T-helper 9 cell (primary cell): ENCODE results near the gene ICAM3.

Experiments used
- DNase-seq: peaks from one replicate; pipeline ENCODE4 v3.0.0-alpha.2; 2020

ICAM3 gene

DNA sequence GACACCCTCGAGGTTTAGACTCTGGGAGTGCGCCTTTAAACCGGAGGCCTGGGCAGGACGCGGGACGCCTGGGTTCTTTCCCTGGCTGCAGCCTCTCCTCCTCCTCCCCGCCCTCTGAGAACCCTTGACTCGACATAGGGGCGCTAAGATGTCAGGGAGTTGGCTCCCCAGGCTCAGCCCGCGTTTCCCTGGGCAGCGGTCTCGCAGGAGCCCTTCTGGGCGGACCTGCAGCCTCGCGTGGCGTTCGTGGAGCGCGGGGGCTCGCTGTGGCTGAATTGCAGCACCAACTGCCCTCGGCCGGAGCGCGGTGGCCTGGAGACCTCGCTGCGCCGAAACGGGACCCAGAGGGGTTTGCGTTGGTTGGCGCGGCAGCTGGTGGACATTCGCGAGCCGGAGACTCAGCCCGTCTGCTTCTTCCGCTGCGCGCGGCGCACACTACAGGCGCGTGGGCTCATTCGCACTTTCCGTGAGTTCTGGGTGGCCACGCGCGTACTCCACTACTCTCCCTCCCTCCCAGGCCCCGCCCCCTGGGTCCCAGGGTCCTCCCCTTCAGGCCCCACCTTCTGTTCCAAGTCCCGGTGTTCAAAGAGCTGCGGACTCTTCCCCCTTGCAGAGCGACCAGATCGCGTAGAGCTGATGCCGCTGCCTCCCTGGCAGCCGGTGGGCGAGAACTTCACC lies 48.4 kb downstream of the ICAM3 start:
- DNase-seq, result peak; percentile 34

DNA sequence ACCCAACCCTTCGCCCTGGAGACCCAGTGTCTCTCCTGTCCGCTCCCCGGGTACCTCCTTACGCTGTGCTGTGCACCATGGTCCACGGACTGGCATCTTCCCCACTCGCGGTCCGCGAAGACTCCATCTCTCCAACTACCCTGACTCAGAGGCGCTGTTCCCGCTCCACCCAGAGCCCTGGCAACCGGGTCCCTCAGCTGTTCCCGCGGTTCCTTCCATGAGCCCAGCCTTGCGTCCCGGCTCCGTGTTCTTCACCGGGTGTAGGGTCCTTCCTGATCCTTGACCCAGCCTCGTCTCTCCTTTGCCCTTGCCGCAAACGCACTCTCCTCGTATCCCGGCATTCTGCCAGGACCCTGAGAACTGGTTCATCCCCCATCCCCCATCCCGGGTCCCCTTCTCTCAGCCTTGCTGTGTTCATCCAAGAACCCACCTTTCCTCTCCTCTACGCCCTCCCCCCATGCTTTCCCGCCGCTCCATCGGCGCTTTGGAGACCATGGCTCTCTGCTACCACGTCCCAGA lies 49.0 kb downstream of the ICAM3 start:
- no peak for DNase-seq

DNA sequence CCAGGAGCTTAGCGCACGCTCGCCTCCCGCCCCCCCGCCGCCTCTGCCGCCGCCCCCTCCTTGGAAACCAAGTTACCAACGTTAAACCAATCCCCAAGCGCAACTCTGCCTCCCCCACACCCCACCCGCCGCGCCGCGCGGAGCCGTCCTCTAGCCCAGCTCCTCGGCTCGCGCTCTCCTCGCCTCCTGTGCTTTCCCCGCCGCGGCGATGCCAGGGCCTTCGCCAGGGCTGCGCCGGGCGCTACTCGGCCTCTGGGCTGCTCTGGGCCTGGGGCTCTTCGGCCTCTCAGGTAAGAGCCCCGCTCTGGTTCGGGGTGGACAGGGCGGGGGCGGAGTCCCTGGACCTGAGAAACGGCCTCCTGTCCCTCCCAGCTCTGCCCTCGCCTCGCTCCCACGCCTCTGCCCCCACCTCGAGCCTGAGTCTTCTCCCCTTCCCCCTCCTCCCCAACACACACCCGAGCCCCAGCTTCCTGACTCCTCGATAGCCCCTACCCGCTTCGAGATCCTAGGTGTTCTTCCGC lies 49.5 kb downstream of the ICAM3 start, which contains the start of gene ICAM5:
TSS of gene ICAM5 (plus strand) at position 117 of the 521 bp plus-strand sequence. CDS start at position 209, 92 bp downstream.
- DNase-seq, result no peak

DNA sequence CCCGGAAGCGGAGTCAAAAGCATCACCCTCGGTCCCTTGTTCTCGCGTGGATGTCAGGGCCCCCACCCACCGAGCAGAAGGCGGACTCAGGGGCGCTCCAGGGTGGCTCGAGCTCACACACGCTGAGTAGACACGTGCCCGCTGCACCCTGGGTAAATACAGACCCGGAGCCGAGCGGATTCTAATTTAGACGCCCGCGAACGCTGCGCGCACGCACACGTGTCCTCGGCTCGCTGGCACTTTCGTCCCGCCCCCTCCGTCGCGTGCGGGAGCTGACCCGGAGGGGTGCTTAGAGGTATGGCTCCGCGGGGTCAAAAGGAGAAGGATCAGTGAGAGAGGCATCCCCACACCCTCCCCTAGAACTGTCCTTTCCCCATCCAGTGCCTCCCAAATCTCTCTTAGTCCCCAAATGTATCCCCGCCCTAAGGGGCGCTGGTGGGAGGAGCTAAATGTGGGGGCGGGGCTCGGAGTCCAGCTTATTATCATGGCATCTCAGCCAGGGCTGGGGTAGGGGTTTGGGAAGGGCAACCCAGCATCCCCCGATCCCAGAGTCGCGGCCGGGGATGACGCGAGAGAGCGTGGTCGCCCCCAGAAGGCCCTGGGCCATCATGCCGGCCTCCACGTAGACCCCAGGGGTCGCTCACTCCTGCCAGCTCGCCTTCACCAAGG lies 50.1 kb downstream of the ICAM3 start:
- peak; percentile 43 for DNase-seq

DNA sequence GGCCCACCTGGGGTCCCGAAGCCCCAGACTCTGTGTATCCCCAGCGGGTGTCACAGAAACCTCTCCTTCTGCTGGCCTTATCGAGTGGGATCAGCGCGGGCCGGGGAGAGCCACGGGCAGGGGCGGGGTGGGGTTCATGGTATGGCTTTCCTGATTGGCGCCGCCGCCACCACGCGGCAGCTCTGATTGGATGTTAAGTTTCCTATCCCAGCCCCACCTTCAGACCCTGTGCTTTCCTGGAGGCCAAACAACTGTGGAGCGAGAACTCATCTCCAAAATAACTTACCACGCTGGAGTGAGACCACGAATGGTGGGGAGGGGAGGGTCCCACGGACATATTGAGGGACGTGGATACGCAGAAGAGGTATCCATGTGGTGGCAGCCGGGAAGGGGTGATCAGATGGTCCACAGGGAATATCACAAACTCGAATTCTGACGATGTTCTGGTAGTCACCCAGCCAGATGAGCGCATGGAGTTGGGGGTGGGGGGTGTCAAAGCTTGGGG lies 50.7 kb downstream of the ICAM3 start:
- DNase-seq, result no peak

DNA sequence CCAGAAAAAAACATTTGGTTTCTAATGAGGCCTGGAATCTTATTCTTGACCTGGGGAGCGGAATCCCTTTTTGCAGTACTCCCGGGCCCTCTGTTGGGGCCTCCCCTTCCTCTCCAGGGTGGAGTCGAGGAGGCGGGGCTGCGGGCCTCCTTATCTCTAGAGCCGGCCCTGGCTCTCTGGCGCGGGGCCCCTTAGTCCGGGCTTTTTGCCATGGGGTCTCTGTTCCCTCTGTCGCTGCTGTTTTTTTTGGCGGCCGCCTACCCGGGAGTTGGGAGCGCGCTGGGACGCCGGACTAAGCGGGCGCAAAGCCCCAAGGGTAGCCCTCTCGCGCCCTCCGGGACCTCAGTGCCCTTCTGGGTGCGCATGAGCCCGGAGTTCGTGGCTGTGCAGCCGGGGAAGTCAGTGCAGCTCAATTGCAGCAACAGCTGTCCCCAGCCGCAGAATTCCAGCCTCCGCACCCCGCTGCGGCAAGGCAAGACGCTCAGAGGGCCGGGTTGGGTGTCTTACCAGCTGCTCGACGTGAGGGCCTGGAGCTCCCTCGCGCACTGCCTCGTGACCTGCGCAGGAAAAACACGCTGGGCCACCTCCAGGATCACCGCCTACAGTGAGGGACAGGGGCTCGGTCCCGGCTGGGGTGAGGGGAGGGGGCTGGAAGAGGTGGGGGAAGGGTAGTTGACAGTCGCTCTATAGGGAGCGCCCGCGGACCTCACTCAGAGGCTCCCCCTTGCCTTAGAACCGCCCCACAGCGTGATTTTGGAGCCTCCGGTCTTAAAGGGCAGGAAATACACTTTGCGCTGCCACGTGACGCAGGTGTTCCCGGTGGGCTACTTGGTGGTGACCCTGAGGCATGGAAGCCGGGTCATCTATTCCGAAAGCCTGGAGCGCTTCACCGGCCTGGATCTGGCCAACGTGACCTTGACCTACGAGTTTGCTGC lies 52.4 kb downstream of the ICAM3 start, which contains the start of gene ICAM4:
TSS of gene ICAM4 (plus strand) at position 153 of the 935 bp plus-strand sequence. CDS start at position 211, 58 bp downstream.
- DNase-seq, result no peak

DNA sequence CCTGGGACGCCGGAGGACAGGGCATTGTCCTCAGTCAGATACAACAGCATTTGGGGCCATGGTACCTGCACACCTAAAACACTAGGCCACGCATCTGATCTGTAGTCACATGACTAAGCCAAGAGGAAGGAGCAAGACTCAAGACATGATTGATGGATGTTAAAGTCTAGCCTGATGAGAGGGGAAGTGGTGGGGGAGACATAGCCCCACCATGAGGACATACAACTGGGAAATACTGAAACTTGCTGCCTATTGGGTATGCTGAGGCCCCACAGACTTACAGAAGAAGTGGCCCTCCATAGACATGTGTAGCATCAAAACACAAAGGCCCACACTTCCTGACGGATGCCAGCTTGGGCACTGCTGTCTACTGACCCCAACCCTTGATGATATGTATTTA lies 54.0 kb downstream of the ICAM3 start:
- DNase-seq, result no peak

DNA sequence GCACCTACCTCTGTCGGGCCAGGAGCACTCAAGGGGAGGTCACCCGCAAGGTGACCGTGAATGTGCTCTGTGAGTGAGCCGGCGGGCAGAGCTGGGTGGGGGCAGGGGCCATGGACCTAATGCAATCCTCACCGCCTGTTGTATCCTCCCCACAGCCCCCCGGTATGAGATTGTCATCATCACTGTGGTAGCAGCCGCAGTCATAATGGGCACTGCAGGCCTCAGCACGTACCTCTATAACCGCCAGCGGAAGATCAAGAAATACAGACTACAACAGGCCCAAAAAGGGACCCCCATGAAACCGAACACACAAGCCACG lies 54.5 kb downstream of the ICAM3 start:
- DNase-seq, result no peak

DNA sequence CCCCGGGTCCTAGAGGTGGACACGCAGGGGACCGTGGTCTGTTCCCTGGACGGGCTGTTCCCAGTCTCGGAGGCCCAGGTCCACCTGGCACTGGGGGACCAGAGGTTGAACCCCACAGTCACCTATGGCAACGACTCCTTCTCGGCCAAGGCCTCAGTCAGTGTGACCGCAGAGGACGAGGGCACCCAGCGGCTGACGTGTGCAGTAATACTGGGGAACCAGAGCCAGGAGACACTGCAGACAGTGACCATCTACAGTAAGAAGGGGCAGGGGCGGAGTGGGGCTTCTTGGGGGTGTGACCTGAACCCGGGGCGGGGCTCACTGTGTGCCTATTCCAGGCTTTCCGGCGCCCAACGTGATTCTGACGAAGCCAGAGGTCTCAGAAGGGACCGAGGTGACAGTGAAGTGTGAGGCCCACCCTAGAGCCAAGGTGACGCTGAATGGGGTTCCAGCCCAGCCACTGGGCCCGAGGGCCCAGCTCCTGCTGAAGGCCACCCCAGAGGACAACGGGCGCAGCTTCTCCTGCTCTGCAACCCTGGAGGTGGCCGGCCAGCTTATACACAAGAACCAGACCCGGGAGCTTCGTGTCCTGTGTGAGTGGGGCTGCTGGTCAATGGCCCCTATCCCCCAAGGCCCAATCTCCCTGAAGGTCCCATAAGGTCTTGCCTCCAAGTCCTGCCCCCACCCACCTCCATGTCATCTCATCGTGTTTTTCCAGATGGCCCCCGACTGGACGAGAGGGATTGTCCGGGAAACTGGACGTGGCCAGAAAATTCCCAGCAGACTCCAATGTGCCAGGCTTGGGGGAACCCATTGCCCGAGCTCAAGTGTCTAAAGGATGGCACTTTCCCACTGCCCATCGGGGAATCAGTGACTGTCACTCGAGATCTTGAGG lies 55.1 kb downstream of the ICAM3 start:
- no peak for DNase-seq
